IPS-18c (cell line): ENCODE results near the gene PDE8B.

Experiments used
- H3K4me3 ChIP-seq: 2 replicates; pipeline ENCODE4 v1.7.0; 2013; ENCODE audit warnings: low read depth, mild to moderate bottlenecking, low read length, moderate library complexity; ENCODE audit not compliant: insufficient read depth
- H3K9me3 ChIP-seq: one replicate; pipeline ENCODE4 v1.6.1; 2013; ENCODE audit warnings: mild to moderate bottlenecking, low read length, moderate library complexity; ENCODE audit not compliant: control insufficient read depth, insufficient read depth

The PDE8B gene, protein sequence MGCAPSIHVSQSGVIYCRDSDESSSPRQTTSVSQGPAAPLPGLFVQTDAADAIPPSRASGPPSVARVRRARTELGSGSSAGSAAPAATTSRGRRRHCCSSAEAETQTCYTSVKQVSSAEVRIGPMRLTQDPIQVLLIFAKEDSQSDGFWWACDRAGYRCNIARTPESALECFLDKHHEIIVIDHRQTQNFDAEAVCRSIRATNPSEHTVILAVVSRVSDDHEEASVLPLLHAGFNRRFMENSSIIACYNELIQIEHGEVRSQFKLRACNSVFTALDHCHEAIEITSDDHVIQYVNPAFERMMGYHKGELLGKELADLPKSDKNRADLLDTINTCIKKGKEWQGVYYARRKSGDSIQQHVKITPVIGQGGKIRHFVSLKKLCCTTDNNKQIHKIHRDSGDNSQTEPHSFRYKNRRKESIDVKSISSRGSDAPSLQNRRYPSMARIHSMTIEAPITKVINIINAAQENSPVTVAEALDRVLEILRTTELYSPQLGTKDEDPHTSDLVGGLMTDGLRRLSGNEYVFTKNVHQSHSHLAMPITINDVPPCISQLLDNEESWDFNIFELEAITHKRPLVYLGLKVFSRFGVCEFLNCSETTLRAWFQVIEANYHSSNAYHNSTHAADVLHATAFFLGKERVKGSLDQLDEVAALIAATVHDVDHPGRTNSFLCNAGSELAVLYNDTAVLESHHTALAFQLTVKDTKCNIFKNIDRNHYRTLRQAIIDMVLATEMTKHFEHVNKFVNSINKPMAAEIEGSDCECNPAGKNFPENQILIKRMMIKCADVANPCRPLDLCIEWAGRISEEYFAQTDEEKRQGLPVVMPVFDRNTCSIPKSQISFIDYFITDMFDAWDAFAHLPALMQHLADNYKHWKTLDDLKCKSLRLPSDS

GRCh38 chr5:77210091-77210963 lies at the start of gene PDE8B:
TSS of gene PDE8B (plus strand) at chr5:77210680. CDS start at chr5:77210926, 246 bp downstream.
- peak within 1 kb of the TSS; percentile 63 for H3K4me3 ChIP-seq
- no peaks in the 10 kb centered on the region for H3K9me3 ChIP-seq

DNA sequence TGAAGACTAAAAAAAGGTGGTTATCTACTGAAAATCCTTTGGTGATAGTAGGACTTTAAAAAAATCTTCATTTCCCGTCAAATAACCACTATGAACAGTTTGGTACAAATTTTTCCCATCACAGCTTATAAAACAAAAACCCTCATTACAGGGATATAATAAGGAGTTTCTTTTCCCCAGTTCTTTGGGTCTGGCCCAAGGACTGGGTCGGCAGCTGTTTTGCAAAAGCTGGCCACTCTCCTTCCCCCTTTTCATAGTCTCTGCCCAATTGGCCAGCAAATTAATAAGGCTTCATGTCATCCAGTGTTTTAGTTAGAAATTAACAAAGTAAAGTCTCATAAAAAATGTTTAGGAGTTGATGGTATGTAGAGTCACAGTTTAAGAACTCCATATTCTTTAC lies 47.0 kb upstream of the PDE8B start:
- Histone ChIP-seq H3K9me3 (no peaks in the 10 kb centered on the region), H3K4me3 (no peak overlapping the region)

GRCh38 chr5:77167063-77167462 lies 43.4 kb upstream of the PDE8B start:
- Histone ChIP-seq H3K4me3 (no peak overlapping the region), H3K9me3 (no peaks in the 10 kb centered on the region)

GRCh38 chr5:77167695-77168121 lies 42.8 kb upstream of the PDE8B start:
- Histone ChIP-seq H3K9me3 (no peaks in the 10 kb centered on the region), H3K4me3 (no peak overlapping the region)

DNA sequence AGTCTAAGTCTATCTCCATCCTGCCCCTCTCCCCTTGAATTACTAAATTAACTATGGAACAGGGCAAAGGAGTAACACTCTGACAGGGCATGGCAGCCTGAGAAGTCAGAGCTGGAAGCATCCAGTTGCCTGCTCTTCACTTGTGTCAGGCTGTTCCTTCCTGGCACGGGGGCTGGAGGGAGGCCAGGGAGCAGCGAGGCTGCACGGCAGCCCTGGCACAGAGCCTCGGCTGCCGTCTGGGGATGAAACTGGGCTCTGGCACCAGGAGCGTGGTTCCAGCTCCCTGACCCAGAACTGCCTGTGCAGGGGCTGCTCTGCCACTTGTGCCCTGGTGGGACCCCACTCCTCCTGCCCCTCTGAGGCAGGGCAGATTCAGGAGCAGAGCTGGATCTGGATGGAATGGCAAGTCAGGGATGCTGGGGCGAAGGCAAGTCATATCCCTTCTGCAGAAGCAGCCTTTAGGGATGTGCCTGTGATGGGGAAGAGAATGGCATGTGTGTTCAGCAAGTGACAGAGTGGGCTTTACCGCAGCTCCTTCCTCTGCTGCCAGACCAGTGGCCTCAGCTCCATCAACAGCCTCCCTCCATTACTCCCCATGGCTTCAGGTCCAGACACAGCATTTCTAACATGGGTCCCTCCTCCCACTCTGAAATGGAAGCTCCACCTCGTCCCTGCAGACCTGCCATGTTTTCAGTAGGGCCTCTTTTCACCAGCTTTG lies 42.2 kb upstream of the PDE8B start:
- no peaks in the 10 kb centered on the region for H3K9me3 ChIP-seq
- H3K4me3 ChIP-seq: no peak overlapping the region

GRCh38 chr5:77168879-77169244 lies 41.6 kb upstream of the PDE8B start:
- no peaks in the 10 kb centered on the region for H3K9me3 ChIP-seq
- H3K4me3 ChIP-seq: no peak overlapping the region

GRCh38 chr5:77170196-77170890 lies 40.1 kb upstream of the PDE8B start:
- Histone ChIP-seq H3K4me3 (no peak overlapping the region), H3K9me3 (no peaks in the 10 kb centered on the region)

DNA sequence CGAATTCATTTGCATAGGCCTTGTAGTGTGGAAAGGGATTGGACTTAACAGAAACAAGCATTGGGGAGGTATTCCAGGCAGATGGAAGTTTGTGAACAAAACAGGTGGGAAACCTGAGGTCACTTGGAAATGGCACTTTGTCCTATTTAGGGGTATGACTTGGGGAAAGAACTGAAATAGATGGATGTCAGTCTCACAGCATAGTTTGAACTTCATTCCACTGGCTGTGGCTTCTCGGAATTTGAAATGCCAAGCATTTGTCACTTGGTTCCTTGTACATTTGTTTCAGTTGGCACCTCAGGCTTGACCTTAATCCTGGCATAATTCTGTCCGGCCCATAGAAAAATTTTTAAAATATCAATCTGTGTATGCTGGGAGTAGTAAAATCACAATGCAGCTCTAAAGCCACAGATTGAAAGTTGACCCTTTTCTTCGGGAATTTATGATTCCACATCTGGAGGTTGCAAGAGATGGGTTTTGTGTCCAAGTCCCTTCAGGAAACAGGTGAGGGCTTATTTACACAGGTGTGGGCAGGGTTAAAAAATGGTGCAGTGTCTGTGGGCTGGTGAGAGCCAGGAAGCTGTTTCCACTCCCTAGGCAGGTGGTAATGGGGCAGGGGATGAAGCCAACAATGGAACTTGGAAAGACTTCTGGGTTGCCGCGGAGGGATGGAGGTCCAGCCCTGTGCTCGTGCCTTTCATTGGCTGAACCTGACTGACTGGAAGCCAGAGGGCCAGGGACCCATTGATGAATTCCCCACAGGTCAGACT lies 39.2 kb upstream of the PDE8B start:
- H3K4me3 ChIP-seq: no peak overlapping the region
- H3K9me3 ChIP-seq: no peaks in the 10 kb centered on the region

- Histone ChIP-seq H3K4me3 (no peak overlapping the region), H3K9me3 (no peaks in the 10 kb centered on the region)
Observed at GRCh38 chr5:77172713-77173328, 37.7 kb upstream of the PDE8B start.

DNA sequence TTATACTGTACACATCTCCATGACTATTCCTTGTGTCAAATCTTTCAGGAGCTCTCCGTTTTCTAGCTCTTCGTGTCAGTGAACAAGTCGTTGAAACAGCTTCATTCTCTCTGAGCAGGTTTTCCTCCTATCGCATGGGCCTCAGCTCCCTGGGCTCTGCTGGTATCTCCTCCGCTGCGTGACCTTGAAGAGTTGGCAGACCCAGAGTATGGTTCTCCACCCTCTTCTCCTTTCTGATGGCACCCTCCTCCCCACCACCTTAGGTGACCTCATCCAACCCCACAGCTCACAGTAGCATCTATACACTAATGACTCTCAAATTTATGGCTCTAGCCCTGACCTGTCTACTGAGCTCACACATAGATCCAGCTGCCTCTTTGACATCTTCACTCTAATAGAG lies 36.0 kb upstream of the PDE8B start:
- no peaks in the 10 kb centered on the region for H3K9me3 ChIP-seq
- H3K4me3 ChIP-seq: no peak overlapping the region

DNA sequence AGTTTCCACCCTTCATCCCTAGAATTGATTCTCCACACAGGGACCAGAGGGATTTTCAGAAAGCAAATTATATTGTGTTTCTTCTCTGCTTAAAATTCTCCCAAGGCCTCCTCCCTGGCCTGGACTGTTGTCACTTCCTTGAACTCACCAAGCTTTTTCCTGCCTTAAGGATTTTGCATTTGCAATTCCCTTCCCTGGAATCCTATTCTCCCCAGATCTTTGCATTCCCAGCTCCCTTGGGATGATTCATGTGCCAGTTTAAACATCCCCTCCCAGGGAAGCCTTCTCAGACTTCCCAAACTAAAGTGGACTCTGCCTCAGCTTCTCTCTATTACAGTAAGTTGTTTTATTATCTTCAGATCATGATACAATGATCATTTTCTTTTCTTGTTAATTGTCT lies 35.2 kb upstream of the PDE8B start:
- H3K4me3 ChIP-seq: no peak overlapping the region
- H3K9me3 ChIP-seq: peaks cover 2% of the 10 kb centered on the region

DNA sequence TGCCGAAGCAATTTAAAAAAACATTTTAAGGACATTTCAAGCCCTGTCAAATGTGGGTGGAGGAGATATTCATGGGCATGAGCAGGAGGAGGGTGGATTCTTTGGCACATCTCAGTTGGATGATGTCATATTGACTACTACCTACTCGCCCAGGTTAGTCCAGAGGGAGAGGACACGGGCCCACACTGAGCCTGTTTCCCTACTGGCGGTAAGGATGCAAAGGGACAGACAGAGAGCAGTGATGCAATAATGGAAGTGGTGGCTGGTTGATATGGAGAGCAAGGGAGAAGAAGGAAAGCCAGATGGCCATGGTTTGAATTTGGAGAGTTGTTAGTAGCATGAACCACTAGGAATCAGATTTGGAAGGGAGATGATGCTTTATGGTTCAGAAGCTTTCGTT lies 34.1 kb upstream of the PDE8B start:
- H3K9me3 ChIP-seq: peaks cover 6% of the 10 kb centered on the region

GRCh38 chr5:77177576-77177975 lies 32.9 kb upstream of the PDE8B start:
- peaks cover 6% of the 10 kb centered on the region for H3K9me3 ChIP-seq

More for the DNA sequence above, 34.1 kb upstream of the PDE8B start:
- H3K4me3 ChIP-seq: no peak overlapping the region

GRCh38 chr5:77180167-77181081 lies 30.1 kb upstream of the PDE8B start:
- peaks cover 6% of the 10 kb centered on the region for H3K9me3 ChIP-seq
- H3K4me3 ChIP-seq: peak overlapping the region; percentile 72

More at GRCh38 chr5:77177576-77177975, 32.9 kb upstream of the PDE8B start:
- H3K4me3 ChIP-seq: no peak overlapping the region
